HTR-8/SVneo (cell line): ENCODE results near the gene SCIN.

ENCODE experiments used
- DNase-seq: peaks from one replicate; pipeline ENCODE4 v3.0.0; 2011; ENCODE audit warnings: low spot score, mixed read lengths; ENCODE audit not compliant: insufficient read length
- FAIRE-seq: peaks from 2 replicates; lab custom pipeline; 2011; peaks lifted over from hg19 to GRCh38; lab: Jason Lieb, UNC

SCIN gene

GRCh38 chr7:12564996-12565764 is 5.3 kb upstream of the SCIN start:
- FAIRE-seq: no peak
- DNase-seq: peak; percentile 10

GRCh38 chr7:12565873-12566272 is 4.6 kb upstream of the SCIN start:
- FAIRE-seq: no peak
- DNase-seq: no peak

- FAIRE-seq (no peak), DNase-seq (no peak)
Observed at GRCh38 chr7:12567015-12567414, 3.5 kb upstream of the SCIN start.

GRCh38 chr7:12569673-12570072 is 847 bp upstream of the SCIN start:
- DNase-seq (no peak), FAIRE-seq (no peak)

GRCh38 chr7:12570168-12570533 is 369 bp upstream of the SCIN start:
- FAIRE-seq: no peak
- DNase-seq: peak; percentile 5

GRCh38 chr7:12571691-12572090 is 1.2 kb downstream of the SCIN start:
- no peak for FAIRE-seq

GRCh38 chr7:12572941-12573575 is 2.5 kb downstream of the SCIN start:
- FAIRE-seq (no peak), DNase-seq (no peak)

More at GRCh38 chr7:12571691-12572090, 1.2 kb downstream of the SCIN start:
- no peak for DNase-seq

- no peak for FAIRE-seq
Observed at GRCh38 chr7:12573885-12574284, 3.4 kb downstream of the SCIN start.

GRCh38 chr7:12578930-12579640 is 8.6 kb downstream of the SCIN start:
- DNase-seq: no peak
- no peak for FAIRE-seq

More at GRCh38 chr7:12573885-12574284, 3.4 kb downstream of the SCIN start:
- no peak for DNase-seq

GRCh38 chr7:12581897-12582296 is 11.4 kb downstream of the SCIN start:
- DNase-seq: no peak
- no peak for FAIRE-seq

- FAIRE-seq: no peak
- DNase-seq: no peak
Observed at GRCh38 chr7:12582362-12582761, 11.8 kb downstream of the SCIN start.

GRCh38 chr7:12583176-12583575 is 12.7 kb downstream of the SCIN start:
- FAIRE-seq (no peak), DNase-seq (no peak)

GRCh38 chr7:12583922-12584321 is 13.4 kb downstream of the SCIN start:
- DNase-seq (no peak), FAIRE-seq (no peak)

- FAIRE-seq: no peak
- no peak for DNase-seq
Observed at GRCh38 chr7:12584930-12585329, 14.4 kb downstream of the SCIN start.

- no peak for FAIRE-seq
- no peak for DNase-seq
Observed at GRCh38 chr7:12586271-12586670, 15.8 kb downstream of the SCIN start.

GRCh38 chr7:12588259-12588904 is 17.9 kb downstream of the SCIN start:
- DNase-seq: no peak
- no peak for FAIRE-seq

- DNase-seq: no peak
- FAIRE-seq: no peak
Observed at GRCh38 chr7:12590559-12590958, 20.0 kb downstream of the SCIN start.

GRCh38 chr7:12594122-12594897 is 23.8 kb downstream of the SCIN start:
- FAIRE-seq (no peak), DNase-seq (no peak)

GRCh38 chr7:12595148-12595547 is 24.6 kb downstream of the SCIN start:
- no peak for FAIRE-seq
- DNase-seq: no peak

- FAIRE-seq (no peak), DNase-seq (no peak)
Observed at GRCh38 chr7:12596225-12596790, 25.8 kb downstream of the SCIN start.
